Activated CD4-positive, alpha-beta T cell treated with anti-CD3 and anti-CD28 coated beads for 4 hours (primary cell): ENCODE results near the gene NIPAL4.
"Not testable (repeated sequence)": the region's sequence is repeated elsewhere in the genome, so short reads cannot be mapped to it uniquely, and the experiment has no call there.

Source experiments
- DNase-seq, 2 donors: peaks; one replicate each; pipeline ENCODE4 v3.0.0-alpha.2; 2020

Gene NIPAL4

DNA sequence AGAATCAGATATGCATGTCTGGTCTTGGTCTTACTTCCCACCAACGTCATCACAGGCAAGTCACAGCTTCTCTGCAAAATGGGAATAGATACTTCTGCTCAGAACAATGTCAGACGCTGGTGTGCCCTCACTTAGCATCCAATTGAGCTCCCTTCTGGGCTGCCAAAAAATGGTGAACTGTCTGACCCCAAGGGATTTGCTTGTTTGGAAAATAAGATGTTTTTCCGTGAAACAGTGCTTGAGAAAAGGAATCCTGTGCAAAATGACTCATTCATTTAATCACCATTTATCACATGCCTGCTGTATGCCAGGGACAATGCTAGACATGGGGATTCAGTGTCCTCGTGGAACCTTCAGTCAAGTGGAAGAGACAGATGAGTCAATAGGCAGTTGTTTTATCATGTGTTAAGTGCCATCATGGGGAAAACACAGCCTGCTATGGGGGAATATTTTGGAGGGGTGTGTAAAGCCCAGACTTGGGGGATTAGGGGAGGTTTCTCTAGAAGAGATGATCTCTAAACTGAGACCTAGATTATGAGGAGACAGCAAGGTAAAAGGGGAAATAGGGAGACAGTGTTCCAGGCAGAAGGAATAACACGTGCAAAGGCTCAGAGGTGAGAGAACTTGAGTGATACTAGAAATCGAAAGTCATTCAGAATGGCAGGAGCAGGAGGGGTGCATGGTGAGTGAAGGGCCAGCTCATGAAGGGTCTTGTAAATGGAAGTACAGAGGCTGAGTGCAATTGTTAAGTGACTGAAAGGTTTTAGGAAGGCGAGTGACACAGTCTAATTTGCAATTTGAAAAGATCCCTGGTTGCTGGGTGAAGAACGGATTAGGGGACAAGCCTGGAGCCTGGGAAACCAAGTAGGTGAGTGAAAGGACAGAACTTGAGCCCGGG, 3.9 kb downstream of the NIPAL4 start:
- no peak for DNase-seq

DNA sequence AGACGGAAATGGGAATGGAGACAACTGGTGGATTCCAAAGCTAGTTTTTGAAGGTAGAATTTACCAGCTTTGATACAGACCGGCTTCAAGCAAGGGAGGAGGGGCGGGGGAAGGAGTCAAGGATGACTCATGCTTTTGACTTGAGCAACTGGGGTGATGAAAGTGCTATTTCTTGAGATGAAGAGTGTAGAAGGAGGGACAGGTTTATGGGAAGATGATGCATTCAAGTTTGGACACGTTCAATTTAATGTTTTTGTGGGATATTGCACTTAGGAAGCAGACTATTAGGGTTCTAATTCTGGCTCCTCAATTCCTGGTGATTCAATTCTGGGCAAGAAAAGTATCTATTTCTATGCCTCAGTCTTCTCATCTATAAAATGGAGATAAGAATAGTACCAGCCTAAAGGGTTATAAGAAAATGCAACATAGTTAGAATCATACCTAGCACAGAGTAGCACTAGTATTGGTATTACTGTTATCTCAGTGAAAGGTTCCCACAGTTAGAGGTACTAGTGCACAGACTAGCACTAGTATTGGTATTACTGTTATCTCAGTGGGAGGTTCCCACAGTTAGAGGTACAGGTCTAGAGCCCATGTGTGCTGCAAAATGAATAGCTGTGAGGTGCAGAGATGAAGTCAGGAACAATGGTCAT, 4.6 kb downstream of the NIPAL4 start:
- DNase-seq, result peak; percentile 62 to 63

DNA sequence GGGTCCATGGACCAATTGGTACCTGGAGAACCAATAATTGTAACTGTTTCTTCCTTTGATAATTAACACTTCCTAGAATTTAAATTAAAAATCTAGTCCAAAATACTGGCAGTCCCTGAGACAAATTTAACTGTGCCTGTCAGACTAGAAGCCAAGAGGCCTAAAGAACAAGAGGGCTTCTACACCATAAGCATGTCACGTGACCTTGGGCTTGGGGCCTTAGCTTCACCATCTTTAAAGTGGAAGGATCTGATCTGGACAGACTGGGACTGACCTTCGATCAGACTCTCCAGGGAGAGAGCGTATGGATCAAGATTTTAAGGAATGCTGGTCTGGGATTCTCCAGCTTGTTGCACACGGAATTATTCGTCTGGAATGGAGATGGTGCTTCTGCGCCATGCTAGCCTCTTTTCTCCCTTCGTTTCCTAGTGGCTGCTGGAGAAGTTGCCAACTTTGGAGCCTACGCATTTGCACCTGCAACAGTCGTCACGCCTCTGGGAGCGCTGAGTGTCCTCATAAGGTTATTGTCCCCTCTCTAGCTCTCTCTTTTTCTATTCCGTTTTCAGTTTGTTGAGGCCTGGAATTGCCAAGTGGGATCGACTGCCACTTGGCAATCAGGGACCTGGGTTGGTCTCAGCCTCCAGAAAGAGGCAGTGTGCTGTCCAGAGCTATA, 8.4 kb downstream of the NIPAL4 start:
- no peak for DNase-seq

DNA sequence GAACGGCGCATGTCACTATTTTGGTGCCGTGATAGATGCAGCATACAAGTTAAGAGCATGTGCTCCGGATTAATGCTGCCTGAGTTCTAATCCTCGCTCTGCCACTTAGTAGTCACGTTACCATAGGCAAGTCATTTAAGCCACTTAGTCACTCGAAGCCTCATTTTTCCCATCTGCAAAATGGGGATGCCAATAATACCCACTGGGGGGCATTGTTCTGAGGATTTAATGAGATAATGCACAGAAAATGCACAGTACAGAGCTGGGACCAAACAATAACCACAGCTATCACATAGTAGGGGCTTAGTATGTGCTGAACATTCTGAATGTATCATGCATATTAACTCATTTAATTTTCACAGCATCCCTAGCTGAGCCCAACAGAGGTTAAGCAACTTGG, 9.1 kb downstream of the NIPAL4 start:
- no peak for DNase-seq

DNA sequence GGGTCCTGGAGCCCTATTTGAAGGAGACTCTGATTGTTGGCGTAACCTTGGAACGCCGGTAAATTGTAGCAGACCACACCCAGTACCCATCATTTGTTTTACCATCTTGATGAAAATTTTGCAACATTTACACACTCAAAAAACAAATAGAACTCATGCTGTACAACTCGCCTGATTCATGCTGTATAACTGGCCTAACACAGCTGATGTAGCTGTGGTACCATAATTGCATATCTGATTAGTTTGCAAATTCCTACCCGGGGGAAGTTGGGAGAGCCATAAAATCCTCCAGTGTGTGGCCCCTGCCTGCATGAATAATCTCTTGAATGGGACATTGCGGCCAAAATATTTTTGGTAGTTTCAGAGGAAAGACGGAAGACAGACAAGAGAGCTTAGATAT, 9.7 kb downstream of the NIPAL4 start:
- no peak for DNase-seq

DNA sequence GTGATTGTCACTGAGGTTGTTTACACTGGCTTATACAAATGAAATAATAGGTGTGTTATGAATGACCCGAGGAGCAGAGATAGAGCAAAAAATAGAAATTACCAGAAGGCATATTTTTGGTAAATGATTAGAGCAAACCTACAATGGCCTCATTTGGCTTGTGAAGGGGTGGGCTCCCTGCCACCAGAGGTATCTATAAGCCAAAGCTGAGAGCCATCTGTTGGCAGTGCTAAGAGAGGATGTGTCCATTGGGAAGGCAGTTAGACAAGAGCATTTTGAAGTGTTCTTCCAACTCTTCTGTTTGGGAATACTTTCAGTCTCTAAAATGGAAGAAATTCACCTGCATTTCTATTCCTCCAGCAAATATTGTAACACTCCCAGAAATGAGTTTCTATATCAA, 10.6 kb downstream of the NIPAL4 start:
- DNase-seq, result no peak

DNA sequence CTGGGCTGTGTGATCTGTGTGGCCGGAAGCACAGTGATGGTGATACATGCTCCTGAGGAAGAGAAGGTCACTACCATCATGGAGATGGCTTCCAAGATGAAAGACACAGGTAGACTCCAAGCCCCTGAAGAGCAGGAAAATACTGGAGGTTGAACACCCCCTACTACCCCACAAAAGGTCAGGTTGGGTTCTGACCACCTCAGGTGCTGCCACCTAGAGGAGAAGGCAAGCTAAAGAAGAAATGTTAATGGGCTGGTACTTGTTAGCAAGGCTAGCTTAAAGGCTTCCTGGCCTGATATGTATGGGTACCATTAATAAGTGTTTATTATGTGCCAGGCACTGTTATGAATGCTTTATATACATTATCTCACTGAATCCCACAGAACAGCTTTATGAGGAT, 11.7 kb downstream of the NIPAL4 start:
- DNase-seq, result no peak

DNA sequence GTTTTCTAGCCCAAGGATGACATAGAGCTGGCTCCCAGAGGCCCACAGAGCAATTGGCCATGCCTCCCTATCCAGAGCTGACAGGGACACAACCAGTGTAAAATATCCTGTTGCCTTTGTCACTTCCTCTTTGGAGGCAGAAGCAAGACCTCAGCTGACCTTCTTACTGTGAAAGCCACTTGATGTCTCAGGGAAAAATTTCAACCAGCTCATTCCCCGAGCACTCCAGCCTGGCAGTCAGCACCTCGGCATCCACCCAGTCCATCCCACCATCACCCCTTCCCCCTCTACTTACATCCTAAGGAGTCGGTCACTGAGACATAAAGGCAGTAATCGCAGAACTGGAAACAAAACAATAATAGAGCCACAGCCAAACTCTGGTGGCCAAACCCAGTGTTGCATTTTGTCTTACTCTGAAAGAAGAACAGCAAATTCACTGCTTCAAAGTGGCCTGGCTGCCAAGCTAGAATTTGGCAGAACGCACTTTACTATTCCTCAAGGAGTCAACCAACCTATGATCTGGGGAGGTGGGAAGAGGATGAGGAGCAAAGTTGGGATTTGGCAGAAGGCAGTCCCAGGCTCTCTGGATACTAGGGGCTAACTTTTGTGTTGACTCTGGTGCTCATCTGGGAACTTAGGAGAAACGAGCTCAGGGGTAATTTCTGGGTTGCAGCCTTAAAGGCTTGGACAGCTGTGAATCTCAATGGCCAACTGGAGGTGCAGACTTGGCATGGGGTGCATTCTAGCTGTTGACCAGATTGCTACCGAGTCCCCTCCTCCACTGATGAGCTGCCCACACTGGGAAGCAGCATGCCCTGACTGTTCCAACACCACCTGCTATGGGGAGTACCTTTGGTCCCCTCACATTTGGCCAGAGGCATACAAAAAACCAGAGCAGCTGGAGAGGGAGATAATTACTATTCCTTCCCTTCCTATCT, 13.6 kb downstream of the NIPAL4 start:
- no peak for DNase-seq

DNA sequence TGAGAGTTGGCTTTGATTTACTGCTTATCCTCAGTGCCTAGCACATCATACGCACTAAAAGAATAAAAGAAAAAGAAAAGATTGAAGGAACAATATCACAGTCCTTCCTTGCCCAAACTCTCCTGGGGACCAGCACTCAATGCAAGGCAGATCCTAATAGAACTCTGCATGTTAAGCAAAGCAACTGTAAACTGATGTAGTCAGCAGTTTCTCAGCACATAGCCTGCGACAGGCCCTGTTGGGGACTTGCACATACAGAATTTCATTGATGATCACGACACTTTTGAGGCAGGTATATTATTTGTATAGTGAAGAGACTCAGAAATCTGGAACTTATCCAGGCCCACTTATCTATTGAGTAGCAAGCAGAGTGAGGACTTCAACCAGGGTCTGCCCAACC, 15.4 kb downstream of the NIPAL4 start:
- no peak for DNase-seq

DNA sequence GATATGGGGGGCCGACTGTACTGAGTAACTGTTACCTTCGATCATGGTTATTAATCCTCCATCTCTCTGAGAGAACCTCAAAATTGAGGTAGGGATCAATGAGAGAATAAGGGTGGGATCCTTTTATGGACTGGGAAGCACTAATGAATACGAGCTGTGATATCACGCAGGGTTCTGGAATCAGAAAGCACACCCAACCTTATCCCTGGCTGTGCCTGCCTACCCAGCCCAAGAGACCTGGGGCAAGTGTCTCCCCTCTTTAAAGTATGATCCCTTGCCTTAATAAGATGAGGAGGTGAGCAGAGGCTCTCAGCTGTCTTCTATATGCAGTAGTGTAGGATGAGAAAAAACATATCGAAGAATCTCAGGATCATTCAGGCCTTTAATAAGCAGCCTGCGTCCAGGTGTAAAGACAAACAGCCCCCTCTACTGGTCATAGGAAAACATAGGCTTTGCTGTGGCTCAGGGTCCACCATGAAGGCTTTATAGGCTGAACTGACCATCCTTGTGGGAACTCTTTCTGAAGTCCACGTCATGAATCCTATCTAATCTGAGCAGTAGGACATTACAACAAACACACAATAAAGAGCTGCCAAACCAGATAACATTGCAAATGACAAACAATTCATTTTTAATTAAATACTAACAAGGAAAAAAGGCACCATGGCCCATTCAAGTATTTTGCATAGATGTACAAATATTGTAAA, 16.8 kb downstream of the NIPAL4 start:
- no peak for DNase-seq

DNA sequence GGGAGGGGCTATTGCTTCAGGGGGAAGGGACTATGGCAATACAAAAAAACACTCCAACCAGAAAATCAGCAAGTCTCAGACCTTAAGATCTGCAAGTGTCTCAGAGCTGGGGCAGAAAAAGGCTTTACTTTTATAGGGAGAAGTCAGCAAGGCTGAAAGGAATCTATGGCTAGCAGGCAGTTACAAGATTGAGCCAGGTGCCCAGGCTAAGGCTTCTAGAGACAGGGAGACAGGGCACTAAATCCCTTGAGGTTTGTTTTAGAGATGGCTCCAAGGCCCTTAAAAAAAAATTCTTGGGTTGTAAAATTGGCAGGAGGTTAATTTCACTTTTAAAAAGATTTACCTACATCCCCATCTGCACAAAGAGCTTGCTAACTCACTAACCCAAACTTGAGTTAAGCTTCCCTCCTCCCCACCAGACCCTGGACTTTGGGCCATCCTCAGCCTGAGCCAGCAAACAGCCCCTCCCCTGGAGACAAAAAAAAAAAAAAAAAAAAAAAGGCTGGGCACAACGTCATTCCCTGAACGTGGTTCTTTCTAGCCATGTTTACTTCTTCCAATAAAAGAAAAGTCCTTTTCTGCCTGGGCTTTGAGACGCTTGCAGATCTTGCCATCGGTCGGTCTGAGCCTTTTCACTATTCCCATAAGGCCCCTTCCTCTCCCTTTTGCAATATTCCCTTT, 17.9 kb downstream of the NIPAL4 start:
- no peak for DNase-seq

DNA sequence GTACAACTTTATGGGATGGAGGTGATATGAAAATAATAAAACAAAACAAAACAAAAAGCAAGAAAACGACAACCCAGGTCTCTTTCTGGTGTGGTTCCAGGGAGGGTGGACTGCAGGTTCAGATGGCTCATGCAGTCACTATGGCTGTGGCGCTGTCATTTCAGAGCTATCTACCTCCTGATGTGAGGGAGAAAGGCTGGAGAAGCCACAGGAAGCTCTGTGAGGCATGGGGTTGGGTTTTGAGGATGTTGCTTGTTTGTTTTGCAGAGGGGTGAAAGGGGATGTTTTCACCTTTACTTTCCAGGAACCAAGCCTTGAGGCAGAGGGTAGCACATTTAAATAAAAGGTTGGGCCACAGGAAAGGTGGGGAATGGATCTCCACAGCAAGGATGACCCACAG, 18.7 kb downstream of the NIPAL4 start:
- DNase-seq, result no peak

DNA sequence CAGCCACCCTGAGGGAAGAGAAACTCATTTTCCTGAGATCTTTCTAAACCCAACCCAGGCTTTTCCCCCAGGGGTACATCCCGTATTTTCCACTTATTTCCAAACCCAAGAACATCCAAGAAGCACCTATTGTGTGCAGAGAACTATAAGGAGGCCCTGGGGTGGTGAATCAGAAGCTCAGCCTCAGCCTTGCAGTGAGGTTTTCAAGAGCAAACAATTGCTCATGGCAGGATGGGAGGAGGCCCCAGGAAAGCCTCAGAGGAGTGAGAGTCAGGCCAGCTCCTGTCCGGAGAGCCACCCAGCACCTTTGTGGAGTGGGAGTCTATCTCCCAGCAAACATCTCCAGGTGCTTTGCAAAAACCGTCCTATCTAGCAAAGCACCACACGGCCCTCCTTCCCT, 19.2 kb downstream of the NIPAL4 start:
- no peak for DNase-seq

DNA sequence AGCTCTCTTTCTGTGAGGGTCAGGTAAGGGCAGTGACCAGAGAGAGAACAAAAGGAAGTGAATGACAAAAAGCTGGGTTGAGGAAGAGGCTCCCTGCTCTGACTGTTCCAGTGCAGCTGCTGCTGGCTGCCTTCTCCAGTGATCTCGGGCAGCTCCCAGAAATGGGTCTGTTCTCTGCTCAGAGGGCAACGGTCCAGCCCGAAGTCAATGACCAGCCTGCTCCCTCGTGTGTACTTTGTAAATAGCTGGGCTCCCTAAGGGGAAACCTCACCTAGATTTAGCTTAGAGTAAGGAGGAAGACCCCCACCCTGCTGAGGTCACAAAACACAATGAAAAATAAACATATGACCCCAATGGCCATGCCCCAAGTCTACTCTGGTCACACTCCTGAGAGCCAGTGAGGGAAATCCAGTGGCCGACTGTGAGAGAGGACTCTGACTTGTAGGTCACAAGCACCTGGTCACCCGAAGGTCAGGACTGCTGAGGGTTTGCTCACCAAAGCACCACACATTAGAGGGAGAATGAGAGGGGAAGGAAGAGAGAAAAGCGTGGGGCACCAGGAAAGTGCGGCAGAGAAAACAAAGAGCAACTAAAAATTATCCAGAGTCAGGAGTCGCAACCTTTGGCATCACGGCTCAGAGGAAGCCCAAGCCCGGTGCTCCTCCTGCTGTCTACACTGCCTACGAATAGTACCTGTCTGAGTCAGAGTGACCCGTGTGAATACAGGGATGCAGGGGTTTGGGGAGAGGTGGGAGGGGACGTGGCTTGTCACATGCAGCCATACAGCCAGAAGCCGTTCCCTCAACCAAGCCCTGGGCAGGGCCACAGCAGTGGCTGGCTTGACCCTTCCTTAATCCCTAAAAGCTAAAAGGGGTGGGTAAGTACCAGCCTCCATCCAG, 19.8 kb downstream of the NIPAL4 start:
- no peak for DNase-seq

DNA sequence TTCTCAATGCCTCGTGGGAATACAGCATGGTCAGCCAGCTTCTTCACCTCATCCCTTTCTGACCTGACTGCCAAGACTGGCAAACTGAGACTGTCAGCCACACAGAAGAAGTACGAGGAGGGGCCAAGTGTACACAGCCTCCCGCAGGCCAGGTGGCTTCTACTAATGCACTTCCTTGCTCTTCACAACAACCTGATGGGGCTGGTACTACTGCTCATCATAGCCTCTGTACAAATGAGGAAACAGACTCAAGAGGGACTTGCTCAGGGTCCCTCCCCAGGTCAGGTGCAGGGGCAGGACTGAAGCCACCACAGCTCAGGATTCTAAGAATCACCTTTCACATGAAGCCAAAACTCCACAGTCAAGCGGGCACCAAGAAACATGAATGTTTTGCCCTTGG, 21.3 kb downstream of the NIPAL4 start:
- DNase-seq, result no peak

DNA sequence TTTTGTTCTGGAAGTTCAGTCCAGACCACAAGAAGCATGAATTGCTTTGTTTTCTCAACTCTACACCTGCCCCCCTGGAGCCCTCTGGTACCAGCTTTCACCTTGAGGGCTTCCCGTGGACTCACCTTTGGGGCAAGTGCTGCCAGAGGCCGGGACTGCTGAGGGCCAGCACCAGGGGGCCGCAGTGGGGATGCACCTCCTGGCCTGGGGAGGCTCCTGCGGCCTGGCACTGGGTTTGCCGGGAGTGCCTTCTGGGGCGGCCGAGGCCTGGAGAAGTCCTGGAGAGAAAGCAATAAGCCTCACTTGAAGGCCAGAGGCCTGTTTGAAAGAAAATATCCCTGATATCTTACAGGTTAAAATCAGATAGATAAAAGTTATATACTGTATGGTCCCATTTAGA, 21.7 kb downstream of the NIPAL4 start:
- no peak for DNase-seq

DNA sequence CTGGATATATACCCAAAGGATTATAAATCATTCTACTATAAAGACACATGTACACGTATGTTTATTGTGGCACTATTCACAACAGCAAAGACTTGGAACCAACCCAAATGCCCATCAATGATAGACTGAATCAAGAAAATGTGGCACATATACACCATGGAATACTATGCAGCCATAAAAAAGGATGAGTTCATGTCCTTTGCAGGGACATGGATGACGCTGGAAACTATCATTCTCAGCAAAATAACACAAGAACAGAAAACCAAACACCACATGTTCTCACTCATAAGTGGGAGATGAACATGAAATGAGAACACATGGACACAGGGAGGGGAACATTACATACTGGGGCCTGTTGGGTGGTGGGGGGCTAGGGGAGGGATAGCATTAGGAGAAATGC, 22.7 kb downstream of the NIPAL4 start:
- DNase-seq, result not testable (repeated sequence)

DNA sequence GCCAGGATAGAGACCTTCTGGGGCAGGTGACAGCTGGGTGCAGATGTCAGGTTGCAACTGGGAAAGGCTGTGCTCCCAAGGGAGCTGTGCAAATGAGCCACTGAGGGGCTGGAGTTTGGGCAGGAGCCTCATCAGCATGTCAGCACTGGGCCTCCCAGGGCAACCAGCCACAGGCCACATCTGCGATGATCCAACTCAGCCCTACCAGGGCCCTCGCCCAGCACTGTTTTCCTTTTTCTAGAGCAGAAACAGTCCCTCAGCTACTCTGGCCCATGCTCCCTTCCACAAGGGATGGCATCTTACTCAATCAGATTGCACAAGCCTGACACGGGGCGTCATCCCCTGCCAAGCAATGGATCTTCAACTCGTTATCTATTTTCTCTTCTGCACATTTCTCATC, 24.8 kb downstream of the NIPAL4 start:
- no peak for DNase-seq

DNA sequence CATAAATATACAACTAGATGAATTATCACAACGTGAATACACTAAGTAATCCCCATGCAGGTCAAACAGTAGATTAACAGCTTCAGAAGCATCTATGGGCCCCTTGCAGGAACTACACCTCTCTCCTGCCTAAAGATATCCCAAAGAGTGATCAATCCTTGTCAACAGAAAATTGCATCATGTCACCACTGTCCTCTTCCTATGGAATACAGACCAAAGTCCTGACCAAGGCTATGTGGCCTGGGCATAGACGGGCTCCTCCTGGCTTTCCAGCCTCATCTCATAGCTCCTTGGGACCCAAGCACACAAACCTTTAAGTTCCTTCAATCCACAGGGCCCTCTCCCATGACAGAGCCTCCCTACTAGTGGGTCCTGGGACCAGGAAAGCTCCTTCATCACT, 25.3 kb downstream of the NIPAL4 start:
- no peak for DNase-seq

DNA sequence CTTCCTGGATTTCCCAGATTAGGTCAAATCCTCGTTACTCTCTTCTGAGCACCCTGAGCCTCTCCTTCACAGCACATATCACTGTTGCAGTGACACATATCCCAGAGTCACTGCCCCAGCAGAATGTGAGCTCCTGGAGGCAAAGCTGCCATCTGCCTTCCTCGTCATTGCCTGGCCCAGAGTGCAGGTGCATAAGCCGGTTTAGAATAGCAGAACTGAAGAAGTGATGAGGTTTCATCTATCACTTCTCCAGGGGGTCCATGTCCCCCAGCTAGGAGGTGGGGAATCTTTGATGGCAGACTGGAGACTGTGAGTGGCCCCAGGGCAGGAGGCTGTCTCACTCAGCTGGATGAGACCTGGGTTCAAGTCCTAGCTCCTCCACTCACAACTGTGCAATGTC, 25.8 kb downstream of the NIPAL4 start:
- DNase-seq, result no peak
